Measurements from ENCODE around the gene ZSCAN30.

DNA sequence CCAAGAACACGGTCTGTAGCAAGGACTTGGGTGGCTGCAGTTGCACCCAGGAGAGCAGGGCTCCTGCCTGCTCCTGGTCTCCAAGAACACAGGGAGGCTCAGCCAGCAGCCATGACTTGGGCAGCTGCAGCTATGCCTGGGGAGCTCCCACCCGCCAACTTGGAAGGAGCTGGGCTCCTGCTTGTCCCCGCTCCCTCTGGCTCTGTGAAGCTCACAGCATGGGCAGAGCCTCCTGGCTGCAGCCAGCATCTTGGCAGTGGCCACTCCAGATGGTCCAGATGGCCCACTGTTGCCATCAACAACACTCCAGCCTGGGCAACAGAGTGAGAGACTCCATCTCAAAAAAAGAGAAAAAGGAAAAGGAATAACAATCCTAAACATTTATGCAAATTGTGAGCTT, 5.2 kb downstream of the ZSCAN30 start:
- TF ChIP-seq MYC (IDR thresholded peaks at IDR 0.05; ENCODE audit: low read depth, low read length) (no peak), CTCF (IDR thresholded peaks at IDR 0.05; ENCODE audit: extremely low read depth in 1 of 2, insufficient read depth in 1 of 2, low read depth in 1 of 2, low read length in 2 of 2) (no peak), EZH2 (IDR thresholded peaks at IDR 0.05; ENCODE audit: borderline replicate concordance, low read depth, low read length, severe bottlenecking) (no peak), GATA2 (IDR thresholded peaks at IDR 0.05; ENCODE audit: insufficient read depth, insufficient read length, low read depth, low read length) (no peak), MAX (IDR thresholded peaks at IDR 0.05; ENCODE audit: insufficient read depth, insufficient read length) (no peak), JUN (IDR thresholded peaks at IDR 0.05; ENCODE audit: borderline replicate concordance, insufficient read depth, insufficient read length, low read depth) (no peak)

Data from endothelial cell of umbilical vein (primary cell).